ENCODE results near the gene RALGDS.
"Not testable (repeated sequence)": the region's sequence is repeated elsewhere in the genome, so short reads cannot be mapped to it uniquely, and the experiment has no call there.

RALGDS gene

DNA sequence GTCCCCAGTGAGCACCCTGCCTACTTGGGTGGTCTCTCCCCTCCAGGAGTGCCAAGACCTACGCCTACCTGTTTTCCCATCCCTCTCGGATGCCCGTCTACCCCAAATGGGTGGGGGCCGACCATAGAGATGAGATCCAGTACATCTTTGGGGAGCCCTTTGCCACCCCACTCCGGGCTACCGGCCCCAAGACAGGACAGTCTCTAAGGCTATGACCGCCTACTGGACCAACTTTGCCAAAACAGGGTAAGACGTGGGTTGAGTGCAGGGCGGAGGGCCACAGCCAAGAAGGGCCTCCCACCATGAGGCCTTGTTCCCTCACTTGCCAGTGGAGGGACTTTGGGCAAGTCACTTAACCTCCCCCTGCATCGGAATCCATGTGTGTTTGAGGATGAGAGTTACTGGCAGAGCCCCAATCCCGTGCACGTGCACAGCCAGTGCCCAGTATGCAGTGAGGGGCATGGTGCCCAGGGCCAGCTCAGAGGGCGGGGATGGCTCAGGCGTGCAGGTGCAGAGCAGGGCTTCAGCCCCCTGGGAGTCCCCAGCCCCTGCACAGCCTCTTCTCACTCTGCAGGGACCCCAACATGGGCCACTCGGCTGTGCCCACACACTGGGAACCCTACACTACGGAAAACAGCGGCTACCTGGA, 34.7 kb downstream of the RALGDS start:
- not testable (repeated sequence) for H3K9me3 ChIP-seq (ENCODE audit: control insufficient read depth, low read depth, low read length); H3K4me1 ChIP-seq (ENCODE audit: control insufficient read depth, low read depth, low read length); H3K9ac ChIP-seq (ENCODE audit: low read length); H3K36me3 ChIP-seq (ENCODE audit: control insufficient read depth, low read depth, low read length); H3K27ac ChIP-seq (ENCODE audit: low read length); H3K4me3 ChIP-seq (ENCODE audit: low read length); H3K27me3 ChIP-seq (ENCODE audit: control insufficient read depth, insufficient read depth, low read length)

DNA sequence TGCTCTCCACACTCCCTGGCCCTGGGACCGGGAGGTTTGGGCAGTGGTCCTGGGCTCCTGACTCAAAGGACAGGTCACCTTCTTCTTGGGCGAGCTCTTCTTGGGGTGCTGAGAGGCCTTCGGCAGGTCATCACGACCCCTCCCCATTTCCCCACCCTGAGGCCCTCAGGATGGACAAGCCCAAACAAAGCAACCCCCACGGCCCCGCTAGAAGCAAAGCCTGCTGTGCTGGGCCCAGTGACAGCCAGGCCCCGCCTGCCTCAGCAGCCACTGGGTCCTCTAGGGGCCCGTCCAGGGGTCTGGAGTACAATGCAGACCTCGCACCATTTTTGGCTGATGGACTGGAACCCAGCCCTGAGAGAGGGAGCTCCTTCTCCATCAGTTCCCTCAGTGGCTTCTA, 37.4 kb downstream of the RALGDS start:
- H3K27ac ChIP-seq (ENCODE audit: low read length); H3K27me3 ChIP-seq (ENCODE audit: control insufficient read depth, insufficient read depth, low read length); H3K4me3 ChIP-seq (ENCODE audit: low read length); H3K36me3 ChIP-seq (ENCODE audit: control insufficient read depth, low read depth, low read length); H3K9me3 ChIP-seq (ENCODE audit: control insufficient read depth, low read depth, low read length); H3K4me1 ChIP-seq (ENCODE audit: control insufficient read depth, low read depth, low read length); H3K9ac ChIP-seq (ENCODE audit: low read length): not testable (repeated sequence)

DNA sequence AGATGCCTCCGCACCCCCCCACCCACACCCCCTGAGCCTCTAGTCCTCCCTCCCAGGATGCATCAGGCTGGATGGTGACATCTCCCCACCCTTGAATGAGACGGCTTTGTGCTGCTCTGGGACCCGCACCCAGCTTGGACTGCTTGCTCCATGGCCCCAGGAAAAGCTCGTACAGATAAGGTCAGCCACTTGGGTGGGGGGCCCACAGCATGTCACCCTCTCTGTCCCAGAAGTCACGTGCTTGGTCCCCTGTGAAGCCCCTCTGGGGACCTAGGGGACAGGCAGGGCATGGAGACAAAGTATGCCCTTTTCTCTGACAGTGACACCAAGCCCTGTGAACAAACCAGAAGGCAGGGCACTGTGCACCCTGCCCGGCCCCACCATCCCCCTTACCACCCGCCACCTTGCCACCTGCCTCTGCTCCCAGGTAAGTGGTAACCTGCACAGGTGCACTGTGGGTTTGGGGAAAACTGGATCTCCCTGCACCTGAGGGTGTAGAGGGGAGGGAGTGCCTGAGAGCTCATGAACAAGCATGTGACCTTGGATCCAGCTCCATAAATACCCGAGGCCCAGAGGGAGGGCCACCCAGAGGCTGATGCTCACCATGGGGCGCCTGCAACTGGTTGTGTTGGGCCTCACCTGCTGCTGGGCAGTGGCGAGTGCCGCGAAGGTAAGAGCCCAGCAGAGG, 38.9 kb downstream of the RALGDS start:
- H3K27me3 ChIP-seq (ENCODE audit: control insufficient read depth, insufficient read depth, low read length); H3K9ac ChIP-seq (ENCODE audit: low read length); H3K36me3 ChIP-seq (ENCODE audit: control insufficient read depth, low read depth, low read length); H3K27ac ChIP-seq (ENCODE audit: low read length); H3K4me1 ChIP-seq (ENCODE audit: control insufficient read depth, low read depth, low read length); H3K4me3 ChIP-seq (ENCODE audit: low read length); H3K9me3 ChIP-seq (ENCODE audit: control insufficient read depth, low read depth, low read length): not testable (repeated sequence)

DNA sequence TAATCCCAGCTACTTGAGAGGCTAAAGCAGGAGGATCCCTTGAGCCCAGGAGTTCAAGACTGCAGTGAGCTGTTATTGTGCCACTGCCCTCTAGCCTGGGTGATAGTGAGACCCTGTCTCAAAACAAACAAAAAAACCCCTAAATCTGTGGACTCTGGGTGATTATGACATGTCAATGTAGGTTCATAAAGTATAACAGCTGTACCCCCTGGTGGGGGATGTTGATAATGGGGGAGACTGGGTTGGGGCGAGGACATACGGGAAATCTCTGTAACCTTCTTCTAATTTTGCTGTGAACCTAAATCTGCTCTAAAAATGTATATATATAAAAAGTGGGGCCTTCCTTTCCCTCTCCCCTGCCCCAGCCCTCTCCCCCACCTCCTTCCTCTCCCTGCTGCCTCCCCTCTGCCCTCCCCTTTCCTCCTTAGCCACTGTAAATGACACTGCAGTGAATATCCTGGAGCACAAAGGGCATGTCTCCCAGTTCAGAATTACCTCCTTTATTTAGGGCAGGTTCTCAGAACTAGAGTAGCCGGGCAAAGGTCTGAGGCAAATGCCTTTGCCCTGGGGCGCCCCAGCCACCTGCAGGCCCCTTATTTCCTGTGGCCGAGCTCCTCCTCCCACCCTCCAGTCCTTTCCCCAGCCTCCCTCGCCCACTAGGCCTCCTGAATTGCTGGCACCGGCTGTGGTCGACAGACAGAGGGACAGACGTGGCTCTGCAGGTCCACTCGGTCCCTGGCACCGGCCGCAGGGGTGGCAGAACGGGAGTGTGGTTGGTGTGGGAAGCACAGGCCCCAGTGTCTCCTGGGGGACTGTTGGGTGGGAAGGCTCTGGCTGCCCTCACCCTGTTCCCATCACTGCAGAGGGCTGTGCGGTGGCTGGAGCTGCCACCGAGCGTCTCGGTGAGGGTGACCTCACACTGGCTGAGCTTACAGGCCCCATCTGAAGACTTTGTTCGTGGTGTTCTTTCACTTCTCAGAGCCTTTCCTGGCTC, 40.0 kb downstream of the RALGDS start:
- not testable (repeated sequence) for H3K36me3 ChIP-seq (ENCODE audit: control insufficient read depth, low read depth, low read length); H3K27me3 ChIP-seq (ENCODE audit: control insufficient read depth, insufficient read depth, low read length); H3K4me3 ChIP-seq (ENCODE audit: low read length); H3K27ac ChIP-seq (ENCODE audit: low read length); H3K9me3 ChIP-seq (ENCODE audit: control insufficient read depth, low read depth, low read length); H3K9ac ChIP-seq (ENCODE audit: low read length); H3K4me1 ChIP-seq (ENCODE audit: control insufficient read depth, low read depth, low read length)

- Histone ChIP-seq H3K36me3 (ENCODE audit: control insufficient read depth, low read depth, low read length) (no peaks in the 10 kb centered on the region), H3K9ac (ENCODE audit: low read length) (no peak overlapping the region), H3K27ac (ENCODE audit: low read length) (no peak overlapping the region), H3K9me3 (ENCODE audit: control insufficient read depth, low read depth, low read length) (no peaks in the 10 kb centered on the region), H3K4me3 (ENCODE audit: low read length) (no peak overlapping the region), H3K4me1 (ENCODE audit: control insufficient read depth, low read depth, low read length) (no peaks in the 10 kb centered on the region), H3K27me3 (ENCODE audit: control insufficient read depth, insufficient read depth, low read length) (no peaks in the 10 kb centered on the region)
Observed at GRCh38 chr9:133080161-133080560, 40.9 kb downstream of the RALGDS start.

GRCh38 chr9:133078486-133078885, 42.6 kb downstream of the RALGDS start:
- Histone ChIP-seq H3K4me1 (ENCODE audit: control insufficient read depth, low read depth, low read length) (no peaks in the 10 kb centered on the region), H3K36me3 (ENCODE audit: control insufficient read depth, low read depth, low read length) (no peaks in the 10 kb centered on the region), H3K27ac (ENCODE audit: low read length) (no peak overlapping the region), H3K27me3 (ENCODE audit: control insufficient read depth, insufficient read depth, low read length) (no peaks in the 10 kb centered on the region), H3K9me3 (ENCODE audit: control insufficient read depth, low read depth, low read length) (no peaks in the 10 kb centered on the region), H3K4me3 (ENCODE audit: low read length) (no peak overlapping the region), H3K9ac (ENCODE audit: low read length) (no peak overlapping the region)

DNA sequence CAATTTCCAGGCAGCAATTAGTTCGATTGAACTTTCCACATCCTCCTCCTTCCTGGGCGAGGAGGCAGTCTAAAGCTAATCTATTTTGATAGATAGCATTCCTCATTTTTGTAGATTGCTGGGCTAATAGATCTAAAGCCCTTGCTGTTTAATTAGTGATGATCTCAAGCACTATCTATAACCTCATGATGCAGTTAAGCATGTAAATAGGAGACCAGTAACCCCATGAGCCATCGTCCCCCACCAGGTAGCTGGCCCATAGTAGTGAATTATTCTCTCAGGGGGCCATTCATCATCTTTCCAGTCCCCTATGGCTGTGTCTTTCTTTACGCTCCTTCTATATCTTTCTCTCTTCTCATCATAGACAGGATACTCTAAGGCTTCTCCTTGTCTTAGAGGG, 44.3 kb downstream of the RALGDS start:
- Histone ChIP-seq H3K36me3 (ENCODE audit: control insufficient read depth, low read depth, low read length) (no peaks in the 10 kb centered on the region), H3K27me3 (ENCODE audit: control insufficient read depth, insufficient read depth, low read length) (no peaks in the 10 kb centered on the region), H3K9me3 (ENCODE audit: control insufficient read depth, low read depth, low read length) (no peaks in the 10 kb centered on the region), H3K4me3 (ENCODE audit: low read length) (no peak overlapping the region), H3K27ac (ENCODE audit: low read length) (no peak overlapping the region), H3K4me1 (ENCODE audit: control insufficient read depth, low read depth, low read length) (no peaks in the 10 kb centered on the region), H3K9ac (ENCODE audit: low read length) (no peak overlapping the region)

DNA sequence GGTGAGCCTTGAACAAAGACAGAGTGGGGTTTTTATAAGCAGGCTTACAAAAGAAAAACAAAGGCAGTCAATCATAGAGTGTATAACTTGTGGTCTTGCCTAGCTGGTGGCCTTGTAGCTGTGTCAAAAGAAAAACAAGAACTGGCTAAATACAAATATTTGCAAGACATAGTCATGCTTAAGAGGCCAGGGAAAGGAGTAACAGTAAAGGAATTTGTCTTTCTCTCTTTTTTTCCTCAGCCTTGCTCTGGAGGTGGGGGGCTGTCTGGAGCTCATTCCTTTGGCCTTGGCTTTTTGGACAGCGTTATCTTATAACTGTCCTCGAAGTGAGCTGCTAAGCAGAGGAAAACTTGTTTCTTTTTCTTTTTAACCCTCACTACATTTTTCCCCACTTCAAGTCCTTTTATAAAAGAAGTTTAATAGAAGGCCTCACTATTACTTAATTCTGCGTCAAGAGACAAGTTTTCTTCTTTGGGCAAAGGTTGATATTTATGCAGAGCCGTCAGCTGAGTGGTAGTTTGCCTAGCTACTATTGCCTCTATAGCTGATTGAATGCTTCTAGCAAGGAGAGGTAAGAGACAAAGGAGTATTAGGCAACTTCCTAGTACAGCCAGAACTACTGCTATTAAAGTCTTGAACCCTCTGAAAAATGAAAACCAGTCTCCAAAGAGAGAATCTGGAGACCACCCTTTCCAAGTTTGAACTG, 45.0 kb downstream of the RALGDS start:
- Histone ChIP-seq H3K4me3 (ENCODE audit: low read length) (no peak overlapping the region), H3K27ac (ENCODE audit: low read length) (no peak overlapping the region), H3K4me1 (ENCODE audit: control insufficient read depth, low read depth, low read length) (no peaks in the 10 kb centered on the region), H3K9ac (ENCODE audit: low read length) (no peak overlapping the region), H3K27me3 (ENCODE audit: control insufficient read depth, insufficient read depth, low read length) (no peaks in the 10 kb centered on the region), H3K9me3 (ENCODE audit: control insufficient read depth, low read depth, low read length) (no peaks in the 10 kb centered on the region), H3K36me3 (ENCODE audit: control insufficient read depth, low read depth, low read length) (no peaks in the 10 kb centered on the region)

- Histone ChIP-seq H3K36me3 (ENCODE audit: control insufficient read depth, low read depth, low read length) (no peaks in the 10 kb centered on the region), H3K9ac (ENCODE audit: low read length) (no peak overlapping the region)
Observed at GRCh38 chr9:133074111-133074651, 46.9 kb downstream of the RALGDS start.

GRCh38 chr9:133073086-133074014, 47.7 kb downstream of the RALGDS start:
- Histone ChIP-seq H3K9me3 (ENCODE audit: control insufficient read depth, low read depth, low read length) (no peaks in the 10 kb centered on the region), H3K4me3 (ENCODE audit: low read length) (no peak overlapping the region), H3K36me3 (ENCODE audit: control insufficient read depth, low read depth, low read length) (no peaks in the 10 kb centered on the region), H3K27me3 (ENCODE audit: control insufficient read depth, insufficient read depth, low read length) (no peaks in the 10 kb centered on the region), H3K4me1 (ENCODE audit: control insufficient read depth, low read depth, low read length) (no peaks in the 10 kb centered on the region), H3K9ac (ENCODE audit: low read length) (no peak overlapping the region), H3K27ac (ENCODE audit: low read length) (no peak overlapping the region)

More at GRCh38 chr9:133074111-133074651, 46.9 kb downstream of the RALGDS start:
- no peak overlapping the region for H3K27ac ChIP-seq (ENCODE audit: low read length)
- no peaks in the 10 kb centered on the region for H3K4me1 ChIP-seq (ENCODE audit: control insufficient read depth, low read depth, low read length)
- no peaks in the 10 kb centered on the region for H3K9me3 ChIP-seq (ENCODE audit: control insufficient read depth, low read depth, low read length)
- no peaks in the 10 kb centered on the region for H3K27me3 ChIP-seq (ENCODE audit: control insufficient read depth, insufficient read depth, low read length)
- no peak overlapping the region for H3K4me3 ChIP-seq (ENCODE audit: low read length)
